Measurements from ENCODE around the gene PEPD. TPM values are rescaled to one million over a fixed set of nuclear protein-coding genes. Genes with fewer than 3 reads are reported as not detected.

Gene PEPD
- total RNA-seq, 1 experiment from 2014 or later, result 74.5 TPM

- DNase-seq (ENCODE audit: low read depth), result no peak
Measured at GRCh38 chr19:33512021-33512420, 9.6 kb downstream of the PEPD start.

GRCh38 chr19:33511346-33511745 is 10.2 kb downstream of the PEPD start:
- no peak for DNase-seq (ENCODE audit: low read depth)

GRCh38 chr19:33510462-33511194 is 11.0 kb downstream of the PEPD start:
- no peak for DNase-seq (ENCODE audit: low read depth)

- DNase-seq (ENCODE audit: low read depth), result no peak
Measured at GRCh38 chr19:33509774-33510173, 11.8 kb downstream of the PEPD start.

- peak; percentile 29 for DNase-seq (ENCODE audit: low read depth)
Measured at GRCh38 chr19:33508941-33509614, 12.5 kb downstream of the PEPD start.

GRCh38 chr19:33508431-33508830 is 13.2 kb downstream of the PEPD start:
- no peak for DNase-seq (ENCODE audit: low read depth)

- no peak for DNase-seq (ENCODE audit: low read depth)
Measured at GRCh38 chr19:33508009-33508408, 13.6 kb downstream of the PEPD start.

GRCh38 chr19:33507021-33507956 is 14.3 kb downstream of the PEPD start:
- DNase-seq (ENCODE audit: low read depth), result no peak

GRCh38 chr19:33506498-33506897 is 15.1 kb downstream of the PEPD start:
- no peak for DNase-seq (ENCODE audit: low read depth)

- no peak for DNase-seq (ENCODE audit: low read depth)
Measured at GRCh38 chr19:33505823-33506222, 15.8 kb downstream of the PEPD start.

GRCh38 chr19:33505148-33505547 is 16.4 kb downstream of the PEPD start:
- DNase-seq (ENCODE audit: low read depth), result no peak

GRCh38 chr19:33504058-33504444 is 17.5 kb downstream of the PEPD start:
- DNase-seq (ENCODE audit: low read depth), result no peak

- no peak for DNase-seq (ENCODE audit: low read depth)
Measured at GRCh38 chr19:33503433-33504057, 18.0 kb downstream of the PEPD start.

- DNase-seq (ENCODE audit: low read depth), result no peak
Measured at GRCh38 chr19:33503030-33503429, 18.6 kb downstream of the PEPD start.

- no peak for DNase-seq (ENCODE audit: low read depth)
Measured at GRCh38 chr19:33502521-33502920, 19.1 kb downstream of the PEPD start.

GRCh38 chr19:33501693-33502356 is 19.8 kb downstream of the PEPD start:
- DNase-seq (ENCODE audit: low read depth), result no peak

- DNase-seq (ENCODE audit: low read depth), result no peak
Measured at GRCh38 chr19:33500991-33501390, 20.6 kb downstream of the PEPD start.

- DNase-seq (ENCODE audit: low read depth), result no peak
Measured at GRCh38 chr19:33500586-33500985, 21.0 kb downstream of the PEPD start.

- DNase-seq (ENCODE audit: low read depth), result no peak
Measured at GRCh38 chr19:33499671-33500506, 21.7 kb downstream of the PEPD start.

GRCh38 chr19:33499248-33499647 is 22.3 kb downstream of the PEPD start:
- DNase-seq (ENCODE audit: low read depth), result no peak
